Neural progenitor cell (in vitro differentiated cells): ENCODE results near the gene TLCD5. TPM values are rescaled to one million over a fixed set of nuclear protein-coding genes. Genes with fewer than 3 reads are reported as not detected.

Experiments
- DNase-seq: peaks from one replicate; pipeline ENCODE4 v3.0.0-alpha.2; 2016; ENCODE audit warnings: low spot score
- H2AFZ ChIP-seq: fragments of 200-600 bp; sonication (generic); replicated peaks from 2 replicates; pipeline ENCODE4 v1.6.1; 2016; ENCODE audit warnings: antibody characterized with exemption
- H3F3A ChIP-seq: fragments of 200-600 bp; sonication (generic); 2 replicates; pipeline ENCODE4 v1.6.1; 2016; ENCODE audit warnings: antibody characterized with exemption, low read depth
- H3K27ac ChIP-seq: fragments of 200-600 bp; sonication (generic); 2 replicates; pipeline ENCODE4 v1.5.1; 2016; ENCODE audit warnings: mild to moderate bottlenecking
- H3K27me3 ChIP-seq: fragments of 200-600 bp; sonication (generic); 2 replicates; pipeline ENCODE4 v1.6.1; 2016; ENCODE audit warnings: mild to moderate bottlenecking, moderate library complexity
- H3K36me3 ChIP-seq: fragments of 200-600 bp; sonication (generic); 2 replicates; pipeline ENCODE4 v1.5.1; 2016
- H3K4me1 ChIP-seq: fragments of 200-600 bp; sonication (generic); 2 replicates; pipeline ENCODE4 v1.6.1; 2016; ENCODE audit warnings: mixed run types
- H3K4me2 ChIP-seq: fragments of 200-600 bp; sonication (generic); 2 replicates; pipeline ENCODE4 v1.6.1; 2016
- H3K4me3 ChIP-seq: fragments of 200-600 bp; sonication (generic); 2 replicates; pipeline ENCODE4 v1.5.1; 2016
- H3K79me2 ChIP-seq: fragments of 200-600 bp; sonication (generic); 2 replicates; pipeline ENCODE4 v1.6.1; 2016; ENCODE audit warnings: low read depth
- H3K9ac ChIP-seq: fragments of 200-600 bp; sonication (generic); 2 replicates; pipeline ENCODE4 v1.6.1; 2016
- H3K9me3 ChIP-seq: fragments of 200-600 bp; sonication (generic); 2 replicates; pipeline ENCODE4 v1.5.1; 2016; ENCODE audit warnings: low read depth
- H4K20me1 ChIP-seq: fragments of 200-600 bp; sonication (generic); 2 replicates; pipeline ENCODE4 v1.6.1; 2016; ENCODE audit warnings: low read depth
- H3K27ac Mint-ChIP-seq: 3 replicates; pipeline ENCODE4 v1.8.0; 2021; ENCODE audit warnings: mixed read lengths
- H3K27me3 Mint-ChIP-seq: 2 replicates; pipeline ENCODE4 v1.8.0; 2022; ENCODE audit warnings: low read depth, mild to moderate bottlenecking, inconsistent platforms, moderate library complexity, mixed read lengths; ENCODE audit not compliant: insufficient read depth
- H3K36me3 Mint-ChIP-seq: 3 replicates; pipeline ENCODE4 v1.8.0; 2021; ENCODE audit warnings: mixed read lengths
- H3K4me1 Mint-ChIP-seq: 3 replicates; pipeline ENCODE4 v1.8.0; 2021; ENCODE audit warnings: mixed read lengths
- H3K4me3 Mint-ChIP-seq: 3 replicates; pipeline ENCODE4 v1.8.0; 2021; ENCODE audit warnings: mild to moderate bottlenecking, moderate library complexity, mixed read lengths
- H3K9me3 Mint-ChIP-seq: 3 replicates; pipeline ENCODE4 v1.8.0; 2020; ENCODE audit warnings: mixed read lengths
- EZH2 ChIP-seq: fragments of 200-600 bp; sonication (generic); IDR thresholded peaks from 2 replicates; pipeline ENCODE4 v1.6.1; 2017; ENCODE audit warnings: antibody characterized with exemption, mild to moderate bottlenecking, moderate library complexity
- EZH2phosphoT487 ChIP-seq: fragments of 200-600 bp; sonication (generic); IDR thresholded peaks from 2 replicates; pipeline ENCODE4 v1.6.1; 2017; ENCODE audit warnings: antibody characterized with exemption
- total RNA-seq: library from RNA; depleted of rRNA; stranded (reverse); fragments of >200 nt; gene quantifications from 2 replicates; pipeline ENCODE4 v1.2.3, GENCODE V29; 2015; ENCODE audit warnings: low replicate concordance
- TF ChIP-seq, protein P1 (sequence below): fragments of 200-600 bp; sonication (generic); IDR thresholded peaks from 2 replicates; pipeline ENCODE4 v1.5.1; 2017; ENCODE audit warnings: antibody characterized with exemption, mild to moderate bottlenecking

TLCD5 gene
- total RNA-seq, 1 donor from 2014 or later, result 32.2 TPM

DNA sequence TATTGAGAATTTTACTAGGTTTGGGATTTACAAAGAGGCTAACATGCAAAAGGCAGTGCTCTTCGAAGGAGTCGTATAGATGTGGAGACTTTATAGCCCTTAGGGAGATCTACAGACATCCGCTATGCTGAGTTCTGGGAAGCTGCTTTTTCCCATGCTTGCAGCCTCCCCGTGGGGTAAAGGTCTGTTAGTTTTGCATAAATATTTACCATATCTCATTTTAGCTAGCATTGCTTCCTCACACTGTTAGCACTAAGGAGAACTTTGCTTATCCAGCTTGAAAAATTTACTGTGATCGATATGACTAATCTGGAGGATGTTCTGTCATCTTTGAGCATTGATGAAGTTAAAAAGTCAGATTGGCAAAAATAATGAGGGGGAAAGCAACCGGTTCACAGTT, 29.7 kb downstream of the TLCD5 start:
- Histone ChIP-seq H3F3A (peaks cover 12% of the 10 kb centered on the region), H3K27ac (no peak overlapping the region), H3K9ac (no peak overlapping the region), H3K27me3 (no peaks in the 10 kb centered on the region), H3K9me3 (no peaks in the 10 kb centered on the region), H3K79me2 (peaks cover 86% of the 10 kb centered on the region), H4K20me1 (peaks cover 15% of the 10 kb centered on the region), H3K36me3 (no peaks in the 10 kb centered on the region), H3K4me2 (no peak overlapping the region), H2AFZ (no peak overlapping the region), H3K4me1 (peaks cover 8% of the 10 kb centered on the region), H3K4me3 (no peak overlapping the region)
- Mint-ChIP-seq H3K9me3 (peaks cover 18% of the 10 kb centered on the region), H3K27ac (no peak overlapping the region), H3K27me3 (no peaks in the 10 kb centered on the region), H3K4me1 (peaks cover 6% of the 10 kb centered on the region), H3K4me3 (no peak overlapping the region), H3K36me3 (peaks cover 25% of the 10 kb centered on the region)
- TF ChIP-seq EZH2phosphoT487 (no peak), EZH2 (no peak)
- TF ChIP-seq, protein P1, sequence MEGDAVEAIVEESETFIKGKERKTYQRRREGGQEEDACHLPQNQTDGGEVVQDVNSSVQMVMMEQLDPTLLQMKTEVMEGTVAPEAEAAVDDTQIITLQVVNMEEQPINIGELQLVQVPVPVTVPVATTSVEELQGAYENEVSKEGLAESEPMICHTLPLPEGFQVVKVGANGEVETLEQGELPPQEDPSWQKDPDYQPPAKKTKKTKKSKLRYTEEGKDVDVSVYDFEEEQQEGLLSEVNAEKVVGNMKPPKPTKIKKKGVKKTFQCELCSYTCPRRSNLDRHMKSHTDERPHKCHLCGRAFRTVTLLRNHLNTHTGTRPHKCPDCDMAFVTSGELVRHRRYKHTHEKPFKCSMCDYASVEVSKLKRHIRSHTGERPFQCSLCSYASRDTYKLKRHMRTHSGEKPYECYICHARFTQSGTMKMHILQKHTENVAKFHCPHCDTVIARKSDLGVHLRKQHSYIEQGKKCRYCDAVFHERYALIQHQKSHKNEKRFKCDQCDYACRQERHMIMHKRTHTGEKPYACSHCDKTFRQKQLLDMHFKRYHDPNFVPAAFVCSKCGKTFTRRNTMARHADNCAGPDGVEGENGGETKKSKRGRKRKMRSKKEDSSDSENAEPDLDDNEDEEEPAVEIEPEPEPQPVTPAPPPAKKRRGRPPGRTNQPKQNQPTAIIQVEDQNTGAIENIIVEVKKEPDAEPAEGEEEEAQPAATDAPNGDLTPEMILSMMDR, result no peak
- no peak for DNase-seq

DNA sequence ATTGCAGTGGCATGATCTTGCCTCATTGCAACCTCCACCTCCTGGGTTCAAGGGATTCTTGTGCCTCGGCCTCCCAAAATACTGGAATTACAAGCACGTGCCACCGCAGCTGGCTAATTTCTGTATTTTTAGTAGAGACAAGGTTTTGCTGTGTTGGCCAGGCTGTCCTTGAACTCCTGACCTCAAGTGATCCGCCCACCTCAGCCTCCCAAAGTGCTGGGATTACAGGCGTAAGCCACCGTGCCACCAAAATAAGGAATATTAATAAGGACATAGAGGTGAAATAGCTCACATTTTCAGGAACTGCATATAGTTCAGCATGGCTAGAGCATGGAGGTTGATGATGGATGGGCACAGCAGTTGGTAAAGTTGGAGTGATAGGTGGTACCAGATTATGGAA, 32.5 kb downstream of the TLCD5 start:
- H3K4me1 ChIP-seq, result peaks cover 8% of the 10 kb centered on the region
- H3K27me3 ChIP-seq, result no peaks in the 10 kb centered on the region
- Mint-ChIP-seq H3K9me3 (peaks cover 15% of the 10 kb centered on the region), H3K36me3 (peaks cover 21% of the 10 kb centered on the region), H3K4me3 (no peak overlapping the region), H3K27me3 (no peaks in the 10 kb centered on the region), H3K27ac (no peak overlapping the region), H3K4me1 (peaks cover 6% of the 10 kb centered on the region)
- H3K4me3 ChIP-seq, result no peak overlapping the region
- no peak for DNase-seq
- no peaks in the 10 kb centered on the region for H3K36me3 ChIP-seq
- no peak overlapping the region for H3K4me2 ChIP-seq
- TF ChIP-seq, protein P1, result no peak
- TF ChIP-seq EZH2, result no peak
- TF ChIP-seq EZH2phosphoT487, result no peak
- H3F3A ChIP-seq, result peaks cover 12% of the 10 kb centered on the region
- H3K79me2 ChIP-seq, result peaks cover 88% of the 10 kb centered on the region
- peaks cover 15% of the 10 kb centered on the region for H4K20me1 ChIP-seq
- no peak overlapping the region for H3K9ac ChIP-seq
- H3K27ac ChIP-seq, result no peak overlapping the region
- no peaks in the 10 kb centered on the region for H3K9me3 ChIP-seq
- H2AFZ ChIP-seq, result no peak overlapping the region

DNA sequence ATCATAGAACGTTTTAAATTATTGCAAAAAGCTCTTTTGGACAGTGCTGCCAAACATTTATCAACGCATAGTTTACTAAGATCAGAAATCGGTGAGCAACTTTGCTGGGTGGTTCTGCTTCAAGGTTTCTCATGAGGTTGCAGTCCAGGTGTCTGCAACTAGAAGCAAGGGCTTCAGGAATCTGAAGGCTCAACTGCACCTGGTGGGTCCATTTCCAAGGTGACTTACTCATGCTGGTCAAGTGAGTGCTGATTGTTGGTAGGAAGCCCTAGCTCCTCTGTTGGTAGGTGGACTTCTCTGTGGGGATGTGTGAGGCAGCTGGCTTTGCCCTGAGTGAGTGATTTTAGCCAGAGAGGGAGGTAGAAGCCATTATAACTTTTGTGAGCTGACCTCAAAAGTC, 33.6 kb downstream of the TLCD5 start:
- DNase-seq, result no peak
- Histone ChIP-seq H3K9me3 (no peaks in the 10 kb centered on the region), H3K4me2 (no peak overlapping the region), H3K4me3 (no peak overlapping the region), H3K27ac (no peak overlapping the region), H4K20me1 (peaks cover 15% of the 10 kb centered on the region), H3F3A (peaks cover 12% of the 10 kb centered on the region), H2AFZ (no peak overlapping the region), H3K9ac (no peak overlapping the region), H3K36me3 (no peaks in the 10 kb centered on the region), H3K4me1 (peaks cover 8% of the 10 kb centered on the region), H3K79me2 (peaks cover 87% of the 10 kb centered on the region), H3K27me3 (no peaks in the 10 kb centered on the region)
- H3K4me3 Mint-ChIP-seq, result no peak overlapping the region
- peaks cover 14% of the 10 kb centered on the region for H3K9me3 Mint-ChIP-seq
- H3K4me1 Mint-ChIP-seq, result peaks cover 6% of the 10 kb centered on the region
- no peak overlapping the region for H3K27ac Mint-ChIP-seq
- TF ChIP-seq, protein P1, result no peak
- TF ChIP-seq EZH2 (no peak), EZH2phosphoT487 (no peak)
- no peaks in the 10 kb centered on the region for H3K27me3 Mint-ChIP-seq
- H3K36me3 Mint-ChIP-seq, result peaks cover 18% of the 10 kb centered on the region
